ENCODE data around the gene PLXNA4. TPM values are rescaled to one million over a fixed set of nuclear protein-coding genes. Genes with fewer than 3 reads are reported as not detected.

PLXNA4 gene
- total and polyA plus RNA-seq, 2 experiments from 2014 or later: 0.08 to 0.80 TPM

- Histone ChIP-seq H3K4me2 (no peak overlapping the region), H3K4me1 (ENCODE audit: insufficient read depth) (no peaks in the 10 kb centered on the region), H2AFZ (no peak overlapping the region), H3F3A (replicated peaks; ENCODE audit: low read depth) (no peaks in the 10 kb centered on the region), H3K79me2 (replicated peaks; ENCODE audit: insufficient read depth) (no peaks in the 10 kb centered on the region), H4K20me1 (replicated peaks; ENCODE audit: insufficient read depth) (no peaks in the 10 kb centered on the region), H3K4me3 (no peak overlapping the region), H3K9me2 (ENCODE audit: insufficient read depth) (peaks cover 17% of the 10 kb centered on the region), H3K36me3 (ENCODE audit: insufficient read depth) (no peaks in the 10 kb centered on the region), H3K27ac (ENCODE audit: low read depth) (no peak overlapping the region), H3K27me3 (ENCODE audit: insufficient read depth) (no peaks in the 10 kb centered on the region)
- ATAC-seq: no peak
- TF ChIP-seq REST (IDR thresholded peaks at IDR 0.05; ENCODE audit: unreplicated experiment) (no peak), ZNF114 (CRISPR knock-in tag; IDR thresholded peaks at IDR 0.05) (no peak), ETS1 (IDR thresholded peaks at IDR 0.05) (no peak), EZH2 (IDR thresholded peaks at IDR 0.05; ENCODE audit: low read depth, unreplicated experiment) (no peak), JUNB (IDR thresholded peaks at IDR 0.05; ENCODE audit: unreplicated experiment) (no peak), ZNF462 (CRISPR knock-in tag; IDR thresholded peaks at IDR 0.05) (no peak), NANOG (IDR thresholded peaks at IDR 0.05; ENCODE audit: borderline replicate concordance) (no peak), EZH2phosphoT487 (IDR thresholded peaks at IDR 0.05; ENCODE audit: unreplicated experiment) (no peak), POLR2AphosphoS5 (IDR thresholded peaks at IDR 0.05; ENCODE audit: low read depth) (no peak), STAT1 (IDR thresholded peaks at IDR 0.05; ENCODE audit: unreplicated experiment) (no peak), ZNF331 (CRISPR knock-in tag; IDR thresholded peaks at IDR 0.05; ENCODE audit: low read depth) (no peak), CREB1 (CRISPR knock-in tag; IDR thresholded peaks at IDR 0.05; ENCODE audit: low read depth) (no peak)
- TF ChIP-seq, protein P1, sequence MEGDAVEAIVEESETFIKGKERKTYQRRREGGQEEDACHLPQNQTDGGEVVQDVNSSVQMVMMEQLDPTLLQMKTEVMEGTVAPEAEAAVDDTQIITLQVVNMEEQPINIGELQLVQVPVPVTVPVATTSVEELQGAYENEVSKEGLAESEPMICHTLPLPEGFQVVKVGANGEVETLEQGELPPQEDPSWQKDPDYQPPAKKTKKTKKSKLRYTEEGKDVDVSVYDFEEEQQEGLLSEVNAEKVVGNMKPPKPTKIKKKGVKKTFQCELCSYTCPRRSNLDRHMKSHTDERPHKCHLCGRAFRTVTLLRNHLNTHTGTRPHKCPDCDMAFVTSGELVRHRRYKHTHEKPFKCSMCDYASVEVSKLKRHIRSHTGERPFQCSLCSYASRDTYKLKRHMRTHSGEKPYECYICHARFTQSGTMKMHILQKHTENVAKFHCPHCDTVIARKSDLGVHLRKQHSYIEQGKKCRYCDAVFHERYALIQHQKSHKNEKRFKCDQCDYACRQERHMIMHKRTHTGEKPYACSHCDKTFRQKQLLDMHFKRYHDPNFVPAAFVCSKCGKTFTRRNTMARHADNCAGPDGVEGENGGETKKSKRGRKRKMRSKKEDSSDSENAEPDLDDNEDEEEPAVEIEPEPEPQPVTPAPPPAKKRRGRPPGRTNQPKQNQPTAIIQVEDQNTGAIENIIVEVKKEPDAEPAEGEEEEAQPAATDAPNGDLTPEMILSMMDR (conservative IDR thresholded peaks at IDR 0.05; ENCODE audit: low read depth in 2 of 2): no peak
- Mint-ChIP-seq H3K27me3 (ENCODE audit: insufficient read depth, low read depth, poor library complexity) (peaks cover 7% of the 10 kb centered on the region), H3K27ac (no peak overlapping the region), H3K4me3 (no peak overlapping the region), H3K9me3 (no peaks in the 10 kb centered on the region), H3K4me1 (peaks cover 2% of the 10 kb centered on the region; the same call in 1 of the 3 replicates), H3K36me3 (ENCODE audit: low read depth) (no peaks in the 10 kb centered on the region)
- no peak for DNase-seq (ENCODE audit: low spot score)
Observed at GRCh38 chr7:132089356-132089755, 486.9 kb downstream of the PLXNA4 start.

Data from GM23338 (cell line).